GM19455 (cell line): Measurements from ENCODE around the gene ZNF276.
"Not testable (repeated sequence)": the region's sequence is repeated elsewhere in the genome, so short reads cannot be mapped to it uniquely, and the experiment has no call there.

Source experiments
- ATAC-seq: cut with Tn5 transposase; IDR thresholded peaks from one replicate; pipeline ENCODE4 v1.9.1; 2021; ENCODE audit not compliant: unreplicated experiment

The ZNF276 gene

DNA sequence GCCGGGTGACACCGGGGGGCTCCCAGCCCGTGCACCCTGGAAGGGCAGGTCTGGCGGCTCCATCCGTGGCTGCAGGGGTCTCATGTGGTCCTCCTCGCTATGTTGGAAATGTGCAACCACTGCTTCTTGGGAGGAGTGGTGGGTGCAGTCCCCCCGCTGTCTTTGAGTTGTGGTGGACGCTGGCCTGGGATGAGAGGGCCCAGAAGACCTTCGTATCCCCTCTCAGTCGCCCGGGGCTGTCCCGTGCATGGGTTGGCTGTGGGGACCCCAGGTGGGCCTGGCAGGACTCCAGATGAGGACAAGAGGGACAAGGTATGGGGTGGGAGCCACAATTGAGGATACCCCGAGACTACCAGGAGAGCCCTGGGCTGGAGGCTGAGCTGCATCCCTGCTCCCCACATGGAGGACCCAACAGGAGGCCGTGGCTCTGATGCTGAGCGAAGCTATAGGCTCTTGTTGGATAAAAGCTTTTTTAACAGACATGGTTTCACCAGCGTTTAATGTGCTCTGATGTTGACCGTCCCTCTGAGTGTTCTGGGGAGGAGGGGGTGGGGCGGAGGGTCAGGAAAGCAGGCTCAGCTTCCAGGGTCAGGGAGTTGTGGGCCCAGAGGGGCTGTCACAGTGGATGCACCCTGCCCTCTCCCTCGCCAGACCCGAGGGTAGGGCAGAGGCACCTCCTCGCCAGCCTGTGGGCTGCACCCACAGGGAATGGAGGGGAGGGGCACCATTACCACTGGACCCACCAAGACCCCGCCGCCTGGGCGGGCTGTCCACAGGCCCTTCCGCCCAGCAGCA, 25.3 kb upstream of the ZNF276 start:
- no peak for ATAC-seq

DNA sequence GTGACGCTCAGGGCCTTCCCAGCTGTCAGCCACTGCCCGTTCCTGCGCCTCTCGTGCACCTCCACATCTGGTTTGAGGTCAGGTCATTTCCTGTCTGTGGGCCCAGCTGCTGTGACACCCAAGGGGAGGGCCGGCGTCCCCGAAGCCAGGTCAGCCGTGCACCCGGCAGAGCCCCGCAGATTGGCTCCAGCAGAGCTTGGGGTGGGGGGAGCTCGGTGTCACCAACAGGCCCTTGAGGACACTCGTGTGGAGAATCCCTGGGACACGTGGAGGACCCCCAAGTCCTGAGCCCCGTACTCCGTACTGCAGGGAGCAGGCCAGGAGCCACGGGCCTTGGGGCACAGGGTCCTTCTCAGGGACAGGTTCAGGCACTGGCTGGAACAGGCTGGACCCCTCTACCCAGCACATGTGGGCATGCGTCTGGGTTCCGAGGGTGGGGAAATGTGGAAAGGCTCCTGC, 24.6 kb upstream of the ZNF276 start:
- no peak for ATAC-seq

DNA sequence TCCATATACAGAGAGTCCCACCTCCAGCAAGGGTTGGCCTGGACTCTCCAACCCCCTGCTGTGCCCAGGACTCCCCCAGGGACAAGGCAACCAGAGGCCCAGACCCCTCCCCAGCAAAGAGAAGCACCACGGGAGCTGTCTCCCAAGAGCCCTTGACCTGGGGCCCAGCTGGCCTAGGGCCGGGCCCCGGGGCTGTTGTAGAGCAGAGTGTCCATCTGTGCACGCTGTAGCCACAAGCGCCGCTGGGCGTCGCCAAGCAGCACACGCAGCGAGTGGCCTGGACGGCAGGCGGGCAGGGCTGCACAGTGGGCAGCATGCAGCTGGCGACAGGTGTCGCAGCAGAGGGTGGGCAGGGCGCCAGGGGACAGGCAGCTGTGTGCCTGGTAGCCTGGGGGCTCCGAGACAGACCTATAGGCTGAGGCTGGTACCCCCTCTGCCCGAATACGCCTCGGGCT, 24.1 kb upstream of the ZNF276 start:
- no peak for ATAC-seq

DNA sequence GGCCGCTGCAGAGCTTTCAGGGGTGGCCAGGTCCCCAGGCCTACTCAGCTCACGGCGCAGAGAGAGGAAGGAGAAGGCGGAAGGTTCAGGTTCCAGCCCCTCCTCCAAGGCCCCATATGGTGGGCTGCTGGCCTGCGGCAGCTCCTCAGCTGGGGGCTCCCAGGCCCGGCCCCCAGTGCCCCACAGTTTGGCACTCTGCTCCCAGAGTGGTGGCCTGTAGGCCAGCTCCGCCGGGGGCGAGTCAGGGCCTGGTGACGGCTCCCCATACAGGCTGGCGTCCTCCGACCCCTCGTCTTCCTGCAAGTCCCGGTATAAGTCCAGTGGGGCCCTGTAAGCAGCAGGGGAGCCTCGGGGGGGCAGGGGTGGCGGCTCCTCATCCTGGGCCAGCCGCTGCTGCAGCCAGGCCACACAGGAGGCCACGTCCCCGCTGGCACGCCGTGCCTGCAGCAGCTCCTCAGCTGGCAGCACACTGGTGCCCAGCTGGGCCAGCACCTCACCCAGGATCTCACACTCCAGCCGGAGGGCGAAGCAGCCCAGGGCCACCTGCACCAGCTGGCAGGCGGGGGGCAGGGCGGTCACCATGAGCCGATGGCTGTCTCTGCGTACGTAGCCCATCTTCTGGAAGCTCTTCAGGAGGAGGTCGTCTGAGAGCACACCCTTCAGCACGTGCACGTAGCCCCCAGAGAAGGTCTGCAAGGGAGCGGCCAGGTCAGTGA, 23.6 kb upstream of the ZNF276 start:
- ATAC-seq = no peak

DNA sequence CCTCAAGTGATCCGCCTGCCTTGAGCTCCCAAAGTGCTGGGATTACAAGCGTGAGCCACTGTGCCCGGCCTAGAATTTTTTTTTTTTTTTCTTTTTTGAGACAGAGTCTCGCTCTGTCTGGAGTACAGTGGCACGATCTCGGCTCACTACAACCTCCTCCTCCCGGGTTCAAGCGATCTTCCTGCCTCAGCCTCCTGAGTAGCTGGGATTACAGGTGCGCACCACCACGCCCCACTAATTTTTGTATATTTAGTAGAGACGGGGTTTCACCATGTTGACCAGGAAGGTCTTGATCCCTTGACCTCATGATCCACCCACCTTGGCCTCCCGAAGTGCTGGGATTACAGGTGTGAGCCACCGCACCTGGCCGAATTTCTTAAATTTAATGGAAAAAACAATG, 22.6 kb upstream of the ZNF276 start:
- not testable (repeated sequence) for ATAC-seq

DNA sequence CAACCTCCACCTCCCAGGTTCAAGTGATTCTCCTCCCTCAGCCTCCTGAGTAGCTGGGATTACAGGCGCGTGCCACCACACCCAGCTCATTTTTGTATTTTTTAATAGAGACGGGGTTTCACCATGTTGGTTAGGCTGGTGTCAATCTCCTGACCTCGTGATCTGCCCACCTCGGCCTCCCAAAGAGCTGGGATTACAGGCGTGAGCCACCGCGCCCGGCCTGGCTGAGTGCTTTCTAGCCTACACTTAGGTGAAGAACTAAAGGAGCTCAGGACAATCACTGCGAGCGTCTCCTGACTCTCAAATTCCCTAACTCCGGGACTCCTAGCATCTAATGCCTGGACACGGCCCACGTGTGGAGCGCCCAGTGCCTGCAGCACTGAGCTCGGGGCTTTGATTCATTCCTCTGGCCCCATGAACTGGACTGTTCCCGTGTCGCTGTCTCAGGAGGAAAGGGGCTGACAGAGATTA, 21.7 kb upstream of the ZNF276 start:
- ATAC-seq = not testable (repeated sequence)

DNA sequence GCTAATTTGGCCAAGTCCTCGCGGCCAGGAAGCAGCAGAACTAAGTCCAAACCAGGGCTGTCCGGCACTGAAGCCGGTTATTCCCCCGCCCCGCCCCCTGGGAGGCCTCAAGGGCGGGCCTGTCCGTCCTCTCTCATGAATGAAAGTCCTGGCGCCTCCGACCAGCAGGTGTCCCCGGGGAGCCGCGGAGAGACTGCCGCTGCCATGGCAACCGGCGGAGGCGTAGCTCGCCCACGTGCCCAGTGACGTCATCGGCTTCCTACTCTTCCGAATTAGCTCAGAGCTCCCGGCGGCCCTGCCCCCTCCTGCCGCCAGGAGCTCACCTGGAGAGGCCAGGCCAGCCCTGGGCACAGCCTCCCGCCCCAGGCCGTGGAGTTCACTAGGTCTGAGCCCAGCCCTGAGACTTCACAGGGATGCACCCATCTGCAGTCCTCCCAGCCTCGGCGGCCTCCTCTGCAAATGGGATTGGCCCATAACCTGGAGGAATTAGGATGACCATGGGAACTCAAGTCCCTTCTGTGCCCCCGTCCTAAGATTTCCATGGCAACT, 21.2 kb upstream of the ZNF276 start:
- peak; percentile 39 for ATAC-seq

DNA sequence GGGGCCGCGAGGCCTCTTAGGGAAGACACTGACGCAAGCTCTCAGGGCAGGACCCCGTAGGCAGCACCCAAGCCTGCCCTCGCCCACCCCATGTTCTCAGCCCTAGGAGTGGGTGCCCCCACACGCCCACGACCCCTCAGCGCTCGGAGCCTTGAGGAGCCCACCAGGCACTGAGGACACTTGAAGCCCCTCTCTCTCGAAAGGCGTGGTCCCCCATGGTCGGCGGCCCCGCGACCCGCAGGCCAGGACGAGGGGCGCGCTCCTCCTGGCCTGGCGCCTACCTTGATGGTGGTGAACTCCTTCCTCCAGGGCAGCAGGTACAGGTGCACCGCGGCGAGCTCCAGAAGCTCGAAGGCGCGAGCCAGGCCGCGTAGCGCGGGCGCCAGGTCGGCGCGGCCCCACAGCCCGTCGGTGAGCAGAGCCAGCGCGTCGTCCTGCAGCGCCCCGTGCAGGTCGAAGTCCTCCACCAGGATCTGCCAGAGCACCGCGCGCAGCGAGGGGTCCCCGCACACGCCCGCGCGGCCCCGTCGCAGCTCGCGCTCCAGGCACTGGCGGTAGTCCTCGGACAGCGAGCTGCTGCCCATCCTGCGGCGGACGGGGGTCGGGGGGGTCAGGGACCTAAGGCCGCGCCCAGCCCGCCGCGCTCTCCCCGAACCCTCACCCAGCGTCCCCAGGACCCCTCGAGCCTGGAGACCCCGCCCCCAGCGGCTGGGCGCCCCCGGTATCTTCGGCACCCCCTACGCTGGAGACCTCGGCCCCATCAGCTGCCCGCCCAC, 20.5 kb upstream of the ZNF276 start:
- ATAC-seq = no peak

DNA sequence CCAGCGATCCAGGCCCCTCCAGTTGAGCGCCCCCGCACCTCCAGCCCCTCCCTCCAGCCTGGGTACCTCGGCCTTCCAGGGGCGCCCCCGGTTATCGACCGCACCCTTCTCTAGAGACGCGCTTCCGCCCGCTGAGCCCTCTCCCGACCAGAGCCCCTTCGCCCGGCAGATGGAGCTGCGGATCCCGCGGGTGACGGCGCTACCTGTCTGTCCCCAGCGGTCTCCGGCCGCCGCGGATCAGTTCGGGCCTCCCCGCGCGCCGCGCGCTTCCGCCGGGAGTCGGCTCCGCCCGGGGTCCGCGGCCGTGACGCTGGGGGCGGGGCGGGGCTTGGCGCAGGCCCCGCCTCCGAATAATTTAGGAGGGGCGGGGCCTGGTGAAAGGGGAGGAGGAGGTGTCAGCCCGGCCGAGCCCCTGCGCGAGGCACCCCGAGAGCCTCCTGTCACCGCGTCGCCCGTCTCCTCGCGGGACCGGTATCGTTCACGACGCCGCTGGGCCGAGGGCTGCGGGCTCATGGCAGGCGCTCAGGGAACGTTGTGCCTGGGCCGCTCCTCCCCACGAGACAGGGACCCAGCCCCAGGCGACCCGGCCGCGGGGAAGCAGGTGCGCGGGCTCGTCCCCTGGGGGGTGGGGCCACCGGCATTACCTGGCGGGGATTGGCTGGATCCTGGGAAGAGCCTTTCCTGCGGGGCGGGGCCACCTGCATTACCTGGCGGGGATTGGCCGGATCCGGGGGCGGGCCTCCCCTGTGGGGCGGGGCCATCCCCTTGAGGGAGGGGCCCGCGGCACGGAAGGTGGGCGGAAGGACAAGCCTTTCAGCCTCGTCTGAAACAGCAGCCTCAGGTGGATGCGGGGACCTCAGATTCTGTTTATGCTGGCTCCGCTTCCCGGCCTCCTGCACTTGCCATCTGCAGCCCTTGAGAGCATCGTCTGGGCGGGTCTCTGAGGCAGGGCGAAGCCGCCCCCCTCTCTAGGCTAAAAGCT, 19.6 kb upstream of the ZNF276 start, which contains the start of gene SPATA2L:
Gene SPATA2L, minus strand, starts transcription at position 281 of the 982 bp plus-strand sequence. CDS start 473 bp downstream, outside the sequence.
- peak; percentile 60 for ATAC-seq

DNA sequence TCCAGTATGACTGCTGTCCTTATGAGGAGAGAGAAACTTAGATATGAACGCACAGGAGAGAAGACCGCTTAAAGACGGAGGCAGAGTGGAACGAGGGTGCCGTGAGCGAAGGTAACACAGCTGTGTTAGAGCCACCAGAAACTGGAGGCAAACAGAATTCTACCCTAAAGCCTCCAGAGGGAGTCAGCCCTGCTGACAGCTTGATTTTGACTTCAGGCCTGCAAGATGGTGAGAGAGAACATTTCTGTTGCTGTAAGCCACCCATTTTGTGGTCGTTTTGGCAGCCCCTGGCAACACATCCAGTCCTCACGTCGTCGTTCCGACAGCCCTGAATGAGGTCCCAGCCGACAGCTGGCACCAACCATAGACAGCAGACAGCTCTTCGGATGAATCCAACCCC, 17.1 kb upstream of the ZNF276 start:
- ATAC-seq = no peak

DNA sequence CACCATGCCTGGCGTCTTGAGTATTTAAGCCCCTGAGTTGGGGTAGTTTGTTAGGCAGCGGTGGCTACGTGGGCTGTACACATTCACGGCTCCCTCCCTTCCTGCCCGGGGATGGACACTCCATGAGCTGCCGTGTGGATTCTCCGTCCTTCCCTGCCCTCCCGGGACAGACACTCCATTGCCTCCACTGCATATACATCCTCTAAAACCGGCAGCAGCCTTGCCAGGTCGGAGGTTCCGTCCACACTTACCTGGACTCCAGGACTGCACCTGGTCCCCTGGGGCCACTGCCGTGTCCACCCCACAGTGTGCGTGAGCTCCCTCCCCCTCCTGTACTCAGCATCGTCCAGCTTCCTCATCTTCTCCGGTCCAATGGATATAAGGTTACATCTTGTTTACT, 16.3 kb upstream of the ZNF276 start:
- ATAC-seq = no peak

DNA sequence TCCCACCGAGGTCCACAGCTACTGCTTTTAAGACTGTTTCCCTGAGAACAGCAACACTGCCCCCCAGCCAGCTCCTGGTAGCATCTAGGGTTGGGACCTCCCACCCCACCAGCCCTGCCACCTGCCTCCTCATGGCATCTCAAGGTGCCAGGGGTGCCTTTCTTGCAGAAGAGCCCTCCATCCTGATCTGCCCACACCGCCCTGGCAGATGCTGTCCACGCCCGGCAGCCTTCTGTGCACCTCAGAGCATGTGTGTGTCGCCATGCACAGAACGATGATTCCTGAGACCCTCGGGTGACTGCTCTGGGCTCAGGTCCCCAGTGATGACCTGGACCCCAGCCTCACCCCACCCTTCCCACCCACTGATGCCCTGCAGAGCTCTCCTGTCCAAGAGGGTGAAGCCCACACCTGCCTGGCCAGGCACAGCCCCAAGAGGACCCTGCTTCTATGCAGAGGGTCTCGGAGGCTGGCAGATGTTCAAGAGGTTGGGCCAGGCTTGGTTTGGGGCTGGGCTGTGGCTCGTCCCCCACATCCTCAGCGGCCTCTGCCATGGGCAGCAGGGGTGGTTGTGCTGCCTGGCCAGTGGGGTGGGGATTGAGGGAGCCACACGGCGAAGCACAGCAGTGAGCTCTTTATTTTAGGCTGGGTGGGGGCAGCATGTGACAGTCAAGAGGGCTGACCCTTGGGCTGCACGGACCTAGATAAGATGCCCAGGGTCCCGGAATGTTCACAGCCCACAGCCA, 14.6 kb upstream of the ZNF276 start:
- ATAC-seq = no peak

DNA sequence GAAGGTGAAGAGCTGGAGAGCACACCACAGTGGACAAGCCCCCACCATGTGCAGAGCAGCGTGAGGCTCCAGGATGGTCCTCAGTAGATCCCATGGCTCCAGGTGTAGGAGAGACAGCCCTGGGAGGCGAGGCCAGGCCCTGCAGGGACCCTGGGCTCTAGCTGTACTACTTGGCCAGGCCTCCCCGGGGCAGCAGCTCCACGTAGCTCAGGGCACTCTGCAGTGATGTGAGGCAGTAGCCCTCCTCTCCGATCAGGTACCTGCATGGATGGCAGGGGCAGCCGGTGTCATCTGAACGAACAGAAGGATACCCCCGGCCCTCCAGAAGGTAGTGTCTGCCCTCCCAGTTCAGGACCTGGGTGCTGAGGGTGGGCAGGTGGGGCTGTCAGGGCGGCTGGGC, 13.6 kb upstream of the ZNF276 start:
- no peak for ATAC-seq

DNA sequence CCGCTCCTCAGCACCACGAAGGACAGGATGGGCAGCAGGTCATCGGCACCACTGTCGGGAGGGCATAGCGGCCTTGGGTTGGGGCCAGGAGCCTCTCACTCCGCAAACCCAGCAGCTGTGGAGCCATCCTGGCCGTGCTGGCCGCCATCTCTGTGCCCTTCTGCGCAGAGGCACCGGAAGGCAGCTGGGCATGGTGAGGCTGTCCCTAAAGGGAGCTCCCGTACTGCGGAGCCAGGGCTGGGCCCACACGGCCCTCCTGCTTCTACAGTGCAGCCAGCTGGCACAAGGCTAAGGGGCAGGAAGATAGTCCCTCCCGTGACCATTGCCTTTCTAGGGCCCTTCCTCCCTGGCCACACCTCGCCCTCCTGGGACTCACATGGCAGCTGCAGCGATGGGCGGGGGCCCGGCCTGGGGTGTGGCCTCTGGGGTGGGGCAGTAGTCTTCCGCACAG, 12.8 kb upstream of the ZNF276 start:
- ATAC-seq = no peak

DNA sequence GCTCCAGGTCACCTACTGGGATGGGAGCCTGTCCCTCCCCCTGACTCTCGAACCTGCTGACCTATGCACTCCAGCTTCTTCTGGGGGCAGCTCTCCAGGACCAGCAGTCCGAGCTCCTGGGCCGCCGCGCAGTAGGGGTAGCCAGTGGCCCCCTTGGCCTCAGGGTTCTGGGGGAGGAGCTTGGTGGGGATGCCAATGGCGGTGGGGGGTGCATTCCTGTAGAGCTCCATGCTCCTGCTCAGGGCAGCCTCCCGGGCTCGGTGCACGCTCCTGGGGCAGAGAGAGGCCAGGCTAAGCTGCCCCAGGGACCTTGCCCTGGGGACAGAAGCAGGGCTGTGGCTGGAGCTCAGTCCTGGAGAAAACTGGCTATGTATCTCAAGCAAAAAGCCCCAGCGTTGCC, 12.2 kb upstream of the ZNF276 start:
- no peak for ATAC-seq

DNA sequence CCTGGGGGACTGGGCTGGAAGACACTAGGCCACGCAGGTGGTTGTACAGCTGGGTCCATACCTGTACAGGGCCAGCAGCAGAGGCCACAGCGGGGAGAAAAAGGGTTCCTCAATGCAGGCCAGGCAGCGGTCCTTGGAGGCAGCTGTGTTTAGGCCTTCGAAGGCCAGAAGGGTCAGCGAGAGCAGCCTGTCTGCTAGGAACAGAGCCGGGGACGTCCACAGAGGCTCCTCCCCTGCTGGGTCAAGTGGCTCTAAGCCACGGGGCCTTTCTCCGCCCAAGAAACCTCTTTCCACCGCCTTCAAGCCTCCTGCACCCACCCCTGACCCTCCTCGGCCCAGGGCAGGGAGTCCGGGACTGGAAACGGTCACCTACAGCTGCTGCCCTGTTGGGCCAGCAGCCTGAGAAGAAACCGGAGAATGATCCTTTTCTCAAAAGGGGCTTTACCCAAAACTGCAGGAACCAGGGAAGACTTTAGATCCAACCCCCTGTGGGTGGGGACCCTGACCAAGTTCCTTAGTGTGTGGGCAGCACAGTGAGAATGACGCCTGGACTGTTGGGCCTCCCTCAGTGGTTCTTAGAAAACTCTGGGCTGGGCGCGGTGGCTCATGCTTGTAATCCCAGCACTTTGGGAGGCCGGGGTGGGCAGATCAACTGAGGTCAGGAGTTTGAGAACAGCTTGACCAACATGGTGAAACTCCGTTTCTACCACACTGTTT, 11.5 kb upstream of the ZNF276 start:
- ATAC-seq = no peak

DNA sequence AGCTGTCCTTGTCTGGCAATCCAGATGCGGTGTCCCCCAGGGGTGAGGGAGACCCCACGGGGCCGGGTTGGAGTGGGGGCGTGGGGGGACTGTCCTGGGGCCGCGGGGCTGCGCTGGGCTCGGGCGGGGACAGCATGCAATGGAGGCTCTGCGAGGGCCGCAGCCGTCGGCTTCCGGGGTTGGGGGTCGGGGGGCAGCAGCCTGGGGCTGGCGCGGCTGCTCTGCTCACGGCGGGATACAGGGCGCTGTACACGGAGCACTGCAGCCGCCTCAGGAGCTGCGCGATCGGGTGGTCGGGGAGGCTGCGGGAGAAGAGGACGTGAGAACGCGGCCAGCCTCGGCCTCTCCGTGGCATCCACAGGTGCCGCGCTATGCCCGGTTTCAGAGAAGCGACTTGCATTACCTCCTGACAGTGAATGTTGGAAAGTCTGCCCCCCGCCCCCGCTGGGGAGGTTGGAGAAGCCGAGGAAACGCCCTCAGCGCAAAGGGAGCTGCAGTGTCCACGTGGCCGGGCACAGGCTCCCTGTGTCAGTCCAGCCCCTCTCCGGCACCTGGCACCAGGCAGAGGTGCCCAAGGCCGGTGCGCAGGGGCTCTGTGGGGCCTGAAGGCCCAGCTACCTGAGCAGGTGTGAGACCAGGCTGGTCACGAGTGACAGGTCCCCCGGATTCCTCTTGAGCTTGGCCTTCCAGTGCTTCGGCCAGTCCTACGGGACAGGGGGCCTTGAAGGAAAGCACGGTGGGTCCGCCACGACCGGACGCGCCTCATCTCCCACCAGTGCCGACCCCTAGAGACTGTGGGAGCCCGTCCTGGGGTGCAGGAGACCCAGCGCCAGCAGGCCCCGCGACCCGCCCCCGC, 10.4 kb upstream of the ZNF276 start:
- no peak for ATAC-seq
